ENCODE results near the gene MBD4.

Gene MBD4

DNA sequence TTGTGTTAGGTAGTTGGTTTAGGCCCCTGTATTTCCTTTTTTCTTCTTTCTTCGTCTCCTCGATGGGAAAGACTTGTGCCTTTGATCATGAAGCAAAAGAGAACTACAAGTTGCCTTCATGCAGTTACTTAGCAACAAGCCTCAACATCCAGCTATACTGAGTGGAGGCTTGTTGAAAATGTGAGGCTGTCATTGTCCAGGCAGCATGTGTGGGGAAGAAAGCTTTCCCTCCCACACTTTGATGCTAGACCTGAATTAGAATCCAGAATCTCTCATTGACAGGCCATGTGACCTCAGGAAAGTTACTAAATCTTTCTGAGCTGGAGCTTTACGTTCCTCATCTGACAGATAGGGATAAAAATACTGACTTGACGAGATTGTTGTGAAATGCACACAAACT is 24.0 kb upstream of the MBD4 start:
- DNase-seq (ENCODE audit: low read depth in 3 of 3, low spot score in 1 of 3) = no peak

DNA sequence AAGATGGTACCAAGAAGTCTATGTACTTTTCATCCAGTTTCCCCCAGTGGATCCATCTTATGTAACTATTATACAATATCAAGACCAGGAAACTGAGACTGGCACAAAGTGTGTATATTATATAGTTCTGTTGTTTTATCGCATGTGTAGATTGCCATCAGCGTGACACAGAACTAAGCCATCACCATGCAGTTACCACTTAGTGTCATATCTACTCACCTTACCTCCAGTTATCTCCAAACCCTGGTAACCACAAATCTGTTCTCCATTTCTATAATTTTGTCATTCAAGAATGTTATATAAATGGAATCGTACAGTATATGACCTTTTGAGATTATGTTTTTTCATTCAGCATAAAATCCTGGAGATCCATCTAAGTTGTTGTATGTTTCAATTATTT is 23.3 kb upstream of the MBD4 start:
- DNase-seq (ENCODE audit: low read depth in 3 of 3, low spot score in 1 of 3) = no peak

DNA sequence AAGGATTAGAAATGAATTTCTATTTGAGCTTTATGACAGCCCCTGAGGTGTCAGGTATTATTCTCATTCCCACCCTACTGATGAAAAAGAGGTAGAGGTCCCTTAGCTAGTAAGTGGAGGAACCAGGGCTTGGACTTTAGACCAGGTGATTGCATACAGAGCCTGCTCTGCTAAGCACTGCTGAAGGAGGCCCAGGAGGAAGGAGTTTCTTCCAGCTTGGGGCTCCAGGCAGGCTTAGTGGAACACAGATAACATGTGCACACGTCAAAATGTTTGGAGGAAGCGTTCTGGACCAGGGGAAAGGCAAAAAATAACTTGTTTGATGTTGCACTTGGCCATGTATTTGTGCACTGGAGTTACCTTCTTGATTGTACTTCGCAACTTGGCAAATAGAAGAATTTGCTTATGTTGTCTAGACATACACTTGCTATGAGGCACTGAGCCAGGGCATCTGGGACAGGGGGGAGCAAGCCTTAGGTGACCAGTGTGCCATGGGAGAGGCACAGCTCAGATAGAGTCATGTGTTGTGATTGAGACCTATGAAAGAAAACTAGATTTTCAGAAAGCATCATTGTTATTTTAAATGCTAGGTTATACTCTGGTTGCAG is 22.7 kb upstream of the MBD4 start:
- DNase-seq (ENCODE audit: low read depth in 3 of 3, low spot score in 1 of 3) = no peak

DNA sequence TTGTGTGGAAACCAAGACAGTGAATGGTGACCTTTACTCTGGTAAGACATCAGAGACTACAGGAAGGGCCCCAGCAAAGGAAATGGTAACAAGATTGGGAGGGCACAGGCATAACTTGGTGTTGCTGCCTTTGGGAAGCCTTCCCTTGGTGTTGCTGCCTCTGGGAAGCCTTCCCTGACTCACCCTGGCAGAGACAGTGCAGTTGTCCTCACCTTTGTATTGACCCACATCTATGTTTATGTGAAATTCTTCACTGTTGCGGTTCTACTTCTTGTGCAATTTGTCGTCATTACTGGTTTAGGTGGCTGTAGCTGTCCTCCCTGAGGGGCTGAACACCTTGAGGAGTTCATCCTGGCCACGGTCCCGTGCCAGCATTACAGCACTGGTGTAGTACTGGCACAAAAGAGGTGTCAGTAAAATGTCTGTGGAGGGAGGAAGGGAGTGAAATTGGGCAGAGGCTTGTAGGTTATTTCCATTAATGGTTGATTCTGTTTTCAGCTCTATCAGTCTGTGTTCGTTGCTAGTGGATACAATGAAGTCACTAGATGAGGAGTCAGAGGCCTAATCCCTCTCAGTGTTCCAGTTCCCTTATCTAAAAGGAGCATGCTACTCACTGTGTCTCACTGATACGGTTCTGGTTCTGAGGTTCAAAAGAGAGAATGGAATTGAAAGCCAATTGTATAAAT is 21.9 kb upstream of the MBD4 start:
- DNase-seq (ENCODE audit: low read depth in 3 of 3, low spot score in 1 of 3) = no peak

DNA sequence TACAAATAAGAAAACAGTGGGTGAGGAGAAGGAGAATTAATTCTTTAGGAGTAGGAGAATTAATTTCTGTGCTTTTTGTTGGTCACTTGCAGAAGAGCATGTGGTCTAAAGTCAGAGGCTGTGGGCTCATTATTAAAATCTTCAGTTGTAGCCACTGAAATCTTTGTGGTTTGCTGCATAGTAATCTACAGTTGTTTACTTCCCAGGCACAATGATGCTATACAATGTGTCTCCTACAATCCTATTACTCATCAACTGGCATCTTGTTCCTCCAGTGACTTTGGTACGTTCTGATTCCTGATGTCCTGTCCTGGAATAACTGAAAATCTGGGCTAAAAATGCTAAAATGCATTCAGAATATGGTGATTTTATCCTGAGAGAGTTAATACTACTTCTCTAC is 21.3 kb upstream of the MBD4 start:
- no peak for DNase-seq (ENCODE audit: low read depth in 3 of 3, low spot score in 1 of 3)

DNA sequence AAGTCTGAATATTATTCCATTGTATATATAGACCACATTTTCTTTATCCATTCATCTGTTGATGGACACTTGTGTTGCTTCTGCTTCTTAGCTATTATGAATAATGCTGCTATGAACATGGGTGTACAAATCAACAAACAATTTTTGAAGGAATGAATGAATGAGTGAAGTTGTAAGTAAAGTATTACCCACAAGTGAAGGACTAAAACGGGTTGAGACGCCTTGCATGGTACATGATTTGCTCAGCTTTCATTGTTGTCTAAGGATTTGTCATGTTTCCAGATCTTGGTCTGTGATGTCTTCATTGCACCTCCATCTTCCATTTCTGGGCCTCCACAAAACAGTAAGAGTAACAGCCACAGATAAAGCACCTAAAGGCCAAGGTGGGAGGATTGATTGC is 20.8 kb upstream of the MBD4 start:
- DNase-seq (ENCODE audit: low read depth in 3 of 3, low spot score in 1 of 3) = no peak

DNA sequence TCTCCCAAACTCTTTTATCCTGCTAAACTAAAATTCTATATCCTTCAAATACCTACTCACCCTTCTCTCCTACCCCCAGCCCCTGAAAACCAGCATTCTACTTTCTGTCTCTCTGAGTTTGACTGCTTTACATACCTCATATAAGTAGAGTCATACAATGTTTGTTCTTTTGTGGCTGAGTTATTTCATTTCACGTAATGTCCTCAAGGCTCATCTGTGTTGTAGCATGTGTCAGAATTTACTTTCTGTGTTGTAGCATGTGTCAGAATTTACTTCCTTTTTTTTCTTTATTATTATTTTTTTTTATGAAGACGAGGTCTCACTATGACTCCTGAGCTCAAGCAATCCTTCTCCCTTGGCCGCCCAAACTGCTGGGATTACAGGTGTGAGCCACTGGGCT is 20.4 kb upstream of the MBD4 start:
- DNase-seq (ENCODE audit: low read depth in 3 of 3, low spot score in 1 of 3) = no peak

DNA sequence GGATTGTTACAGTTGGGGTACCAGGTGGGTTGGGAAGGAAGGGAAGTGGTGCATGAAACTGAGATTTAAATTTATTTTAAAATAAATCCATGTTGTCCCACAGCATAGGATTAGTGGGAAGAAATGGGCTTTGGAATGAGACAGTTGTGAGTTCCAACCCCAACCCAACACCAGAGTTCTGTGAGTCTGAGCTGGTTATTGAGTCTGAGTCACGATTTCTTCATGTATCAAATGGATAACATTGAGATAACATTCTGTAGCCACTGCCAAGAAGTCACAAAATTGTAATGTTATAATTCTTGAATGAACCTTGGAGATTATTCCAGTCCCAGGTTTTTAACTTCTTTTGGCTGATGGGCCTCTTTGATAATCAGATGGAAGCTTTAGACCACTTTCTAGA is 14.0 kb upstream of the MBD4 start:
- DNase-seq (ENCODE audit: low read depth in 3 of 3, low spot score in 1 of 3) = no peak

DNA sequence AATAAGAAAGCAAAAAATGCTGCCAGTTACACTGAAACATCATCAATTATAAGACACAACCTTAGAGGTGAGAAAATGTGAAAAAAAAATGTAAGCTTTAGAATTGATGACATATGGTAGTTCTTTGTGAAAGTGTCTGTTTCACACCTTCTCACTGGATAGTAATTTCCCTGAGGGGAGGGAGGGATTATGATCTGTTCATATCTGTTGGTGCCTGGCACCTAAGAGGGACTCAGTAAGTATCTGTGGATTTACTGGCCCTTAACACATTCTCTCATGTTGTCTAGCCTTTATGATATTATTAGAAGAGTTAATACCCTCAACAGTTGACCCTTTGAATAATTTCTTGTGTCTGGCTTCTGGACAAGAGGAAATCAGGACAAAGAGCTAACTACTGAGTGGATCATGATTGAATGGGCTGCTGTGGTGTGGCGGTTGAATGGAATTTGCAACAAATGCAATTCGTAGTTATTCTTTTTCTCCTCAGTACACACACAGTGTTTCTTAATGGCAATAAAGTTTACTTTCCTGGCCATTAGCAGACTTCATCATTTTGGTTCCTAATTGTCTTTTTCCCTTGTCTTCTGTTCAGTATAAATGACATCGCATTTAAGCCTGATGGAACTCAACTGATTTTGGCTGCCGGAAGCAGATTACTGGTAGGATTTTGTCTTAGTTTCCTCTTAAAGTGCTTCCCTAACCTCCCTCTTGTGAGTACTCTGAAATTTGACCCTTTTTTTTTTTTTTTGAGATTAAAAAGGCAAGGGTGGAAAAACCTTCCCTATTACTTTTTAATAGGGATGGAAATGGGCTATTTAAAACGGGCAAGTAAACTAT is 9.7 kb upstream of the MBD4 start:
- no peak for DNase-seq (ENCODE audit: low read depth in 3 of 3, low spot score in 1 of 3)

DNA sequence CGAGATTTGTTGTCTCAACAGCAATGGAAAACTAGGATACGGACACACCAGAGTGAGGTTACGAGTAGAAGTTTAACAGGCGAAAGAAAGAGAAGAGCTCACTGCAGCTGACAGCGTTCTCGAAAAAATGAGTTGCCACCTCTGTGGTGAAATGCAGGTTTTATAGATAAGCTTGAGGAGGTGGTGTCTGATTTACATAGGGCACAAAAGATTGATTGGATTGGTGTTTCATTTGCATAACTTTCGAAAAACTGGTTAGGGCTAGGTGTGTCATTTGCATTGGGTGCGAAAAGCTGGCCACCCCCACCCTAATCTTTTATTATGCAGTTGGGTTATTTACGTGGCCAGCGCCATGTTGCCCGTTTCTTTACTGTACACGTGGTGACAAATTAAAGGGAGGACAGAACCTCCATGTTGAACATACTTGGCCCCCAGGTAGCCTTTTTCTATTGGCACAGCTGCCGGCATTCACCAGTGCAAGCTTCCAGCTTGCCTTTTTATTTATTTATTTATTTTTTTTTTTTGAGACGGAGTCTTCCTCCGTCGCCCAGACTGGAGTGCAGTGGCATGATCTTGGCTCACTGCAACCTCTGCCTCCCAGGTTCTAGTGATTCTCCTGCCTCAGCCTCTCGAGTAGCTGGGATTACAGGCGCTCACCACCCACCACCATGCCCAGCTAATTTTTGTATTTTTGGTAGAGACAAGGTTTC is 8.6 kb upstream of the MBD4 start:
- no peak for DNase-seq (ENCODE audit: low read depth in 3 of 3, low spot score in 1 of 3)

DNA sequence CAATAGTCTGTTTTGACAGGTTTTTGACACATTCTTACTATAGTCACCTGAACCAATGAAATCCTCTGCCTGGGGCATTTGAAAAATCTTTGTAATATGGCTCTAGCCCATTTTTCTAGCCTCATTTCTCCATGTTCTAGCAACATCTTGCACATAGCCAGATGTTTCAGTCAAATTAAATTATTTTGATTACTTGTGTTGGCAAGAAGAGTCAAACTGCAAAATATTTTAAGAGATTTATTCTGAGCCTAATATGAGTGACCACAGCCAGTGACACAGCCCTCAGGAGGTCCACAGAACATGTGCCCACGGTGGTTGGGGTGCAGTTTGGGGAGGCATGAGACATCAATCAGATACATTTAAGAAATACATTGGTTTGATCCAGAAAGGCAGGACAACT is 7.2 kb upstream of the MBD4 start:
- no peak for DNase-seq (ENCODE audit: low read depth in 3 of 3, low spot score in 1 of 3)

DNA sequence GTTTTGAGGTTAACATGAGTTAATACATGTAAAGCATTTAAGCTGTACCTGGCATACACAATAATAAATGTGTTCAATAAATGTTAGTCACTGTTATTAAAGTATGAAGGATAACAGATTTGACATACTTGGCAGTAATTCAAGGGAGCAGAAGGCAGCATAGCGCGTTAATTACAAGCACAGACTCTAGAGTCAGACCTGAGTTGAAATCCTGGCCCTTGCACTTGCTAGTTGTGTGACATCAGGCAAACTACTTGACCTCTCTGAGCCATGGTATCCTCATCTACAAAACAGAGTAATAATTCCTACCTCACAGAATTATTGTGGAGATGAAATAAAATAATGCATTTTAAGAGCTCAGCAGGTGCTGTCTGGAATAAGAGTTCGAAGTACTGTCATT is 5.7 kb upstream of the MBD4 start:
- no peak for DNase-seq (ENCODE audit: low read depth in 3 of 3, low spot score in 1 of 3)

DNA sequence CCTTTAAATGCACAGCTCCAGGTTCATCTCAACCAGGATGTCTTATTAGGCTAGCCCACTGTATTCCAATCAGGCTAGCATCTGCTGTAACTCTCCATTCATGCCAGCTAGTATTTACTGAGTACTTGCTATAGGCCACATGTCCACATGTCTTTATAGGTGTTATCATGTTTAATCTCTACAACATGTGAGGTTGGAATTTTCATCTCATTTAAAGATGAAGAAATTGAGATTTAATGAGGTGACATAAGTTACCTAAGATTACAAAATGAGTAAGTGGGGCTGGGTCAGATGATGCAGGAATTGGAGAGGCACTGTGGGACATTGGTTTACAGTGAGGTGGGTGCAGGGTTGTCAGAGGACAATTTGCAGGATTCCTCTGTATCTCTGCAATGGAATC is 3.2 kb upstream of the MBD4 start:
- DNase-seq (ENCODE audit: low read depth in 3 of 3, low spot score in 1 of 3) = no peak

DNA sequence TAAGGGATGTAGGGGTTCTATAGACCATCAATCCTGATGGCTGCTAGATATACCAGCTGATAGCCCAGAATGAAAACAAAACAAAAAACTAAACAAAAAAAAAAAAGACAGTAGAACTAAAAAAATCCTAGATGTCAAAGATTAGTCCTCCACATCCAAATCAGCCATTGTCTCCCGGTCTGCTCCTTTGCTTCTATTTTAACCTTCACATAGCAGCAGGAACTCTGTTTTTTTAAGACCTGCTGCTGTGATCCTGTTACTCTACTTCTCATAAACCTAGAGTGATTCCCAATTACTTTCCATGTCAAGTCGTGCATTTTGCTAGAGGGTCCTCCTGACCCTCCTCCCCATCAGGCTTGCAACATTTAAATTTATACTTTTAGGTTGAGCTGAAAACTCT is 2.7 kb upstream of the MBD4 start:
- no peak for DNase-seq (ENCODE audit: low read depth in 3 of 3, low spot score in 1 of 3)

DNA sequence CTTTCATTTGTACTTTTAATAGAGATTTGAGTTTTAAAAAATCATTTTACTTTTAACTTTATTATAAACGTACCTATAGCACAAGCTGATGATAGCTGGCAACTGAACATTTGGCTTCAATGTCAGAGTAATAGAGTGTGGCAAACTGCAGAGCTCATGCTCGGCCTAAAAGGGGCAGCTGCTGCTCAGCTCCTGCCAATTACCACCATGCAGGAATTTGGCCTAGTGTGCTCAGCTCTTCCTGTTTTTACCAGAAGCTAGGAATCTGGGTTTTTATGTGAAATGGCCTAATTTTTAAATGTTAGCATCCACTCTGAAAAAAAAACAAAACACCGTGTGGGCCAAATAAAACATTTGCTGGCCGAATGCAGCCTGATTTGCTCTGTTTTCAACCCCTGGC is 2.0 kb upstream of the MBD4 start:
- DNase-seq (ENCODE audit: low read depth in 3 of 3, low spot score in 1 of 3) = no peak

DNA sequence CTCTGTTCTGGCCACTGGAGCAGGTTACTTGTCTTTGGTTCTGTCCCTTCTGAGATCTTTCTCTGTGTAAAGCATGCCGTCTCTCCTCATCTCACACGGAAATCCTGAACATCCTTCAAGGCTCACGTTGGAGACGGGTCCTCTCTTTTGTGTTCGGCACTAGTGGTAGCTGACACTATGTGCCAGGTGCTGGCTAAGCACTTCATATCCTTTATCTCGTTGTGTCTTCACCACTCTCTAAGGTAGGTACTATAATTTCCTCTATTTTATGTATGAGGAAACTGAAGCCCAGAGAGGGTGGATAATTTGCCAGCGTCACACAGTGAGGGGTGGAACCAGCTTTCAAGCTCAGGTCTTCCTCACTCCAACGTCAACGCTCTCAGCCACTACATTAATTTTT is 1.5 kb upstream of the MBD4 start:
- no peak for DNase-seq (ENCODE audit: low read depth in 3 of 3, low spot score in 1 of 3)

DNA sequence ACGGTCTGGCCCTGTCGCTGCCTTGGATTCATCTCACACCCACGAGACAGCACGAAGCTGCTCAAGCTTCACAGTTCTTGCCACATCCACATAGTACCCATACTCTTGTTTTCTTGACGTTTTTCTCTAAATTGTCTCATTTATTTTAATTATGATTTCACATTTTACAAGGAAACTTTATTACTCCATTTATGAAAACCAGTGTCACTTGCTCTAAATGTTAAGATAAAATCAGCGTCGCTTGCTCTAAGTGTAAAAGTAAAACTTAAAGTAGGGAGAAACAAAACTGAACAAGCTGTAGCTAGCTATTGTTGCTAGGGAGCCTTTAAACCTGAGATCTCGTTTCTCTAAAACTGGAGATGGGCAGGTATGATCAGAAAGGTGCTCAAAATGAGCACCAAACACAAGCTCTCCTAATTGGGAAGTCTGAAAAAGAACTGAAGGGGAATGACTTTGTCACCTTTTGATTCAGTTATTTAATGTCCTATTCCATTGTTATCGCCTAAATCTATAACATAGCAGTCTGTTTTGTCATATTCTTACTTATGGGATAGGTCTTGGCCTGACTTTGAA is 956 bp upstream of the MBD4 start:
- DNase-seq (ENCODE audit: low read depth in 3 of 3, low spot score in 1 of 3) = no peak

DNA sequence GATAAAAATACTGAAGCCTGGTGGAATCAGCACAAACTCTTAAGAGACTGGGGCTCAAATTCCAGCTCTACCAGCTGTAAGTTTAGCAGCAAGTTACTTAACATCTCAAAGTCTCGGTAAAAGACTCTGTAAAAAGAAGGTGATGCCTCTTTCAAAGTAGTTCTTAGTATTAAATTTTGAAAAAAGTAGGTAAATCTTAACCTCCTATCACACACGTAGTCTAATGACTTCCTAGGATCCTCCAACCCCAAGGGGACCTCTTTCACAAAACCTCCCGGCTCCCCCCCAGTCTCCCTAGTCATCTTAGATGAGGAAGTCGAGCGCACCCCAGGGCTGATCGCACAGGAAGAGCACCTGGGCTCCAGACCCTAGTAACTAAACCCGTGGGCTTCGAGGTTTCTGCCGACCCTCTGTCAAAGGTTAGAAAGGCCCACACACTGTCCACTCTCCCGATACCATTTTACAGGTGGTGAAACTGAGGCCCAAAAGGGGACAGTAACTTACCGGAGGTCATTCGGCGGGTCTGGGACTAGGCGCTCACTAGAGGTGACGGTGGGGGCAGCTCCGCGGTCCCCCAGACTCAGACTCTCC is 427 bp downstream of the MBD4 start:
- DNase-seq (ENCODE audit: low read depth in 3 of 3, low spot score in 1 of 3) = peak in 1 of 3 donors; percentile 14

DNA sequence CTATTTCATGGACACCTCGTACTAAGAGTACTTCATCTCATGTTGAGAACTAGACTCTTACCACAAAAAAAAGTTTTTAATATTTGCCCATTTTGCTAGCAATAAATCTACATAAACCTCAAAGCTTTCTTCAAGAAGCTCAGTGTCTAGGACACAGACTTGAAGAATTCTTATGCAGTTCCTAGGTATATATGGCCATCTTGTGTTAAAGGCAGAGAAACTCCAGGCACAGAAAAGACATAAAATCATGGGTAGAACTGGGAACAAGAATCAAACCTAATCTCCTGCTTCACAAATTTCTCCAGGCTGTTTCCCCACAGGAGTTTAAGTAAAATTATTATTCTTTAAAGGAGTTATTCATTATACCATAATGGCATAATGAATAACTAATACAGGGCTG is 4.4 kb downstream of the MBD4 start:
- DNase-seq (ENCODE audit: low read depth in 3 of 3, low spot score in 1 of 3) = no peak

DNA sequence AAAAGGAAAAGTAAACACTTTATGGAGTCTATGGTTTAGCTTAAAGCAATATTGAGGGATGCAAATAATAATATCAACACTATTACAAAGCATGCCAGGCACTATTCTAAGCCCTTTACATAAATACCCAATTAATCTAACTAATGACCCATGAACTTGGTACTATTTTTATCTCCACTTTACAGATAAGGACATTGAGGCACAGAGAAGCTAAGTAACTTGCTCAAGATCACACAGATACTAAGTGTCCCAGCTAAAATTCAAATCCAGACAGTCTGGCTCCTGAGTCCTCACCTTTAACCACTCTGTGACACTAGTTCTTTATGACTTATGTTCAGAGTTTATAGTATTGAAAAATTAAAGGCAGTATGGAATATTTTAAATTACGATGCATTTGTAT is 5.6 kb downstream of the MBD4 start:
- no peak for DNase-seq (ENCODE audit: low read depth in 3 of 3, low spot score in 1 of 3)

DNA sequence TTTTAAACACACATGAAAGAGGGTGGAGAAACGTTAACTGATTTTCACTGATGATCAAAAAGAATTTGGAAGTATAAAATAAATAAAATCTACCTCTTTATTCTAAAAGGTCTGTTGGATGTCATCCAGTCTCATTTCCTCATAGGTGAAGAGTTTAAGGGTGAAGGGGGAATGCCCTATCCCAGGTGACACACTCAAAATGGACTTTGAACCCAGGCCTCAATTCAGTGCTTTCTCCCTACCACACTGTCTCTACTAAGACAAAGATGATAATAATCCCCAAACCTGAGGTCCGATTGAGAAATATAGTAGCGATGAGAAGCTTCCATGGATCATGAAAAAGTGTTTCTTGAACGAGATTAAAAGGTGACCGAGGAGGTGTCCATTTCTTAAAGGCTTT is 6.2 kb downstream of the MBD4 start:
- no peak for DNase-seq (ENCODE audit: low read depth in 3 of 3, low spot score in 1 of 3)
